Mucosa of descending colon (tissue), 3 donors: ENCODE measurements around the gene EFNA5. TPM values are rescaled to one million over a fixed set of nuclear protein-coding genes. Genes with fewer than 3 reads are reported as not detected.

Experiments used
- ATAC-seq: fragments of 200-7000 bp; cut with Tn5 transposase; one replicate; pipeline ENCODE4 v1.9.1; 2020; ENCODE audit warnings: mild to moderate bottlenecking, moderate library complexity
- DNase-seq, 3 donors: peaks; one replicate each; pipeline ENCODE4 v3.0.0-alpha.2; 2020
- H3K36me3 ChIP-seq: fragments of 200-600 bp; one replicate; pipeline ENCODE4 v1.8.0; 2021; ENCODE audit warnings: low read depth, mild to moderate bottlenecking
- H3K4me1 ChIP-seq: fragments of 200-600 bp; one replicate; pipeline ENCODE4 v1.8.0; 2021; ENCODE audit warnings: low read depth, mild to moderate bottlenecking
- H3K4me3 ChIP-seq: fragments of 200-600 bp; one replicate; pipeline ENCODE4 v1.8.0; 2021; ENCODE audit warnings: mild to moderate bottlenecking
- H3K9me3 ChIP-seq: fragments of 200-600 bp; one replicate; pipeline ENCODE4 v1.8.0; 2021; ENCODE audit warnings: mild to moderate bottlenecking
- CTCF ChIP-seq: fragments of 200-600 bp; IDR thresholded peaks from one replicate; pipeline ENCODE4 v1.8.0; 2022; ENCODE audit warnings: antibody characterized with exemption, mild to moderate bottlenecking
- intact Hi-C, 2 donors: fragments of 100-400 bp; cut with DNase I in 1 of 2; cut with micrococcal nuclease in 1 of 2; formaldehyde crosslinking; loops; one replicate each; pipeline versions ENCODE4 v1.11.0 to v1.11.1; 2022; cut with DNase I, micrococcal nuclease
- total RNA-seq, 3 donors: library from RNA; stranded (reverse); fragmentation: NEBNext Ultra II Directional in 2 of 3; extraction: Animal tissue kit (Norgen Biotek cat#: 25700) in 2 of 3; gene quantifications; one replicate each; pipeline versions ENCODE4 v1.2.1 to v1.2.4, GENCODE V29; 2021 to 2023
- donor health status: DM: no; HTN: no; CAD: no; lungs with moderate emphysema.
- donor health status: DM: no; HTN: no; CAD: no.
- donor health status: DM: no; HTN: yes; CAD: no.

EFNA5 gene
- total RNA-seq, 3 donors from 2014 or later = 12.7 to 14.4 (median 14.3) TPM

GRCh38 chr5:107563959-107564544, 106.7 kb downstream of the EFNA5 start:
- no peaks in the 10 kb centered on the region for H3K9me3 ChIP-seq
- intact Hi-C loops = no loop called here
- H3K36me3 ChIP-seq = no peaks in the 10 kb centered on the region
- ATAC-seq (no peak), DNase-seq (no peak)
- TF ChIP-seq CTCF = no peak
- no peaks in the 10 kb centered on the region for H3K4me1 ChIP-seq
- H3K4me3 ChIP-seq = no peak overlapping the region

GRCh38 chr5:107560377-107560776, 110.4 kb downstream of the EFNA5 start:
- Histone ChIP-seq H3K4me3 (no peak overlapping the region), H3K4me1 (no peaks in the 10 kb centered on the region), H3K36me3 (no peaks in the 10 kb centered on the region), H3K9me3 (no peaks in the 10 kb centered on the region)
- no peak for ATAC-seq
- DNase-seq = no peak
- no peak for TF ChIP-seq CTCF
- intact Hi-C loops = no loop called here

- H3K36me3 ChIP-seq = no peaks in the 10 kb centered on the region
- TF ChIP-seq CTCF = no peak
- DNase-seq = no peak
- ATAC-seq = no peak
- H3K4me3 ChIP-seq = no peak overlapping the region
- intact Hi-C loops = no loop called here
- H3K4me1 ChIP-seq = no peaks in the 10 kb centered on the region
- no peaks in the 10 kb centered on the region for H3K9me3 ChIP-seq
These were observed 111.8 kb downstream of the EFNA5 start for GRCh38 chr5:107558823-107559375.

GRCh38 chr5:107557051-107557658, 113.6 kb downstream of the EFNA5 start:
- ATAC-seq = no peak

GRCh38 chr5:107556575-107556974, 114.2 kb downstream of the EFNA5 start:
- no peaks in the 10 kb centered on the region for H3K4me1 ChIP-seq
- TF ChIP-seq CTCF = no peak
- no peak for ATAC-seq
- intact Hi-C loops = no loop called here
- no peaks in the 10 kb centered on the region for H3K36me3 ChIP-seq
- H3K9me3 ChIP-seq = no peaks in the 10 kb centered on the region
- DNase-seq = no peak
- H3K4me3 ChIP-seq = no peak overlapping the region

More at GRCh38 chr5:107557051-107557658, 113.6 kb downstream of the EFNA5 start:
- no peaks in the 10 kb centered on the region for H3K9me3 ChIP-seq
- DNase-seq = no peak
- intact Hi-C loops = no loop called here
- TF ChIP-seq CTCF = no peak
- no peaks in the 10 kb centered on the region for H3K4me1 ChIP-seq
- H3K36me3 ChIP-seq = no peaks in the 10 kb centered on the region
- no peak overlapping the region for H3K4me3 ChIP-seq
